HG02642 (cell line): ENCODE measurements around the gene PPME1.
"Not testable (repeated sequence)": the region's sequence is repeated elsewhere in the genome, so short reads cannot be mapped to it uniquely, and the experiment has no call there.

Experiments
- ATAC-seq: cut with Tn5 transposase; IDR thresholded peaks from one replicate; pipeline ENCODE4 v1.9.1; 2021; ENCODE audit warnings: mild to moderate bottlenecking; ENCODE audit not compliant: unreplicated experiment, poor library complexity

Gene PPME1

GRCh38 chr11:74170694-74171629 lies at the start of gene PPME1, which contains the start of gene C2CD3:
TSS of gene PPME1 (plus strand) at chr11:74171289. CDS start at chr11:74171422, 133 bp downstream.
TSS of gene C2CD3 (minus strand) at chr11:74171002. CDS start at chr11:74170792, 210 bp downstream.
- peak; percentile 94 for ATAC-seq

- ATAC-seq = no peak
Measured at GRCh38 chr11:74121804-74122203, 49.3 kb upstream of the PPME1 start.

GRCh38 chr11:74123008-74123448 lies 48.1 kb upstream of the PPME1 start:
- no peak for ATAC-seq

GRCh38 chr11:74129121-74129520 lies 42.0 kb upstream of the PPME1 start:
- ATAC-seq = not testable (repeated sequence)

- ATAC-seq = no peak
Measured at GRCh38 chr11:74132833-74133232, 38.3 kb upstream of the PPME1 start.

- ATAC-seq = no peak
Measured at GRCh38 chr11:74133436-74133835, 37.7 kb upstream of the PPME1 start.

- ATAC-seq = no peak
Measured at GRCh38 chr11:74134661-74135060, 36.4 kb upstream of the PPME1 start.

GRCh38 chr11:74135127-74135840 lies 35.8 kb upstream of the PPME1 start:
- no peak for ATAC-seq

- no peak for ATAC-seq
Measured at GRCh38 chr11:74138021-74138420, 33.1 kb upstream of the PPME1 start.

- ATAC-seq = no peak
Measured at GRCh38 chr11:74138572-74138971, 32.5 kb upstream of the PPME1 start.

- ATAC-seq = no peak
Measured at GRCh38 chr11:74139151-74139918, 31.8 kb upstream of the PPME1 start.

GRCh38 chr11:74139919-74140431 lies 31.1 kb upstream of the PPME1 start:
- not testable (repeated sequence) for ATAC-seq

- no peak for ATAC-seq
Measured at GRCh38 chr11:74141241-74141695, 29.8 kb upstream of the PPME1 start.

GRCh38 chr11:74141908-74142307 lies 29.2 kb upstream of the PPME1 start:
- no peak for ATAC-seq

- no peak for ATAC-seq
Measured at GRCh38 chr11:74142624-74143023, 28.5 kb upstream of the PPME1 start.

- no peak for ATAC-seq
Measured at GRCh38 chr11:74144592-74144991, 26.5 kb upstream of the PPME1 start.

GRCh38 chr11:74147199-74147929 lies 23.7 kb upstream of the PPME1 start:
- no peak for ATAC-seq

GRCh38 chr11:74153224-74153623 lies 17.9 kb upstream of the PPME1 start:
- no peak for ATAC-seq

- ATAC-seq = no peak
Measured at GRCh38 chr11:74154620-74155281, 16.3 kb upstream of the PPME1 start.
